WTC11 (cell line): ENCODE measurements around the gene C1orf115. TPM values are rescaled to one million over a fixed set of nuclear protein-coding genes. Genes with fewer than 3 reads are reported as not detected.
"Not testable (repeated sequence)": the region's sequence is repeated elsewhere in the genome, so short reads cannot be mapped to it uniquely, and the experiment has no call there.

ENCODE experiments used
- ATAC-seq: fragments of 200-7000 bp; cut with Tn5 transposase; 2 replicates; pipeline ENCODE4 v1.10.0; 2021; ENCODE audit warnings: mild to moderate bottlenecking, moderate library complexity
- CTCF ChIA-PET: fragments of 300-600 bp; sonication (Branson Sonifier 250); formaldehyde crosslinking; loops from one replicate; lab custom pipeline; 2021; ENCODE audit warnings: antibody characterized with exemption; lab: Charles Lee
- POLR2A ChIA-PET: fragments of 350-600 bp; sonication (Branson Sonifier 250); formaldehyde crosslinking; loops from one replicate; lab custom pipeline; 2021; ENCODE audit warnings: antibody characterized with exemption; lab: Charles Lee
- DNase-seq: peaks from one replicate; pipeline ENCODE4 v3.0.0; 2021; ENCODE audit warnings: low spot score
- H3K27ac Mint-ChIP-seq: 2 replicates; pipeline ENCODE4 v1.8.0; 2021; ENCODE audit warnings: mixed read lengths
- H3K27me3 Mint-ChIP-seq: 2 replicates; pipeline ENCODE4 v1.8.0; 2021; ENCODE audit warnings: low read depth, mild to moderate bottlenecking, moderate library complexity, mixed read lengths
- H3K36me3 Mint-ChIP-seq: 2 replicates; pipeline ENCODE4 v1.8.0; 2021; ENCODE audit warnings: mixed read lengths
- H3K4me1 Mint-ChIP-seq: 2 replicates; pipeline ENCODE4 v1.8.0; 2022; ENCODE audit warnings: mixed read lengths
- H3K4me3 Mint-ChIP-seq: 2 replicates; pipeline ENCODE4 v1.8.0; 2021; ENCODE audit warnings: mild to moderate bottlenecking, moderate library complexity, mixed read lengths
- H3K9me3 Mint-ChIP-seq: 2 replicates; pipeline ENCODE4 v1.8.0; 2021; ENCODE audit warnings: mixed read lengths
- ATF1 ChIP-seq: sonication (generic); formaldehyde crosslinking; IDR thresholded peaks from 2 replicates; pipeline ENCODE4 v1.8.1; 2023; ENCODE audit warnings: mild to moderate bottlenecking, moderate library complexity, missing genetic modification reagents
- ETV6 ChIP-seq: sonication (generic); formaldehyde crosslinking; IDR thresholded peaks from 2 replicates; pipeline ENCODE4 v1.8.1; 2022; ENCODE audit warnings: mild to moderate bottlenecking, missing genetic modification reagents
- FOXP1 ChIP-seq: sonication (generic); formaldehyde crosslinking; IDR thresholded peaks from 2 replicates; pipeline ENCODE4 v1.8.0; 2022; ENCODE audit warnings: missing genetic modification reagents, mild to moderate bottlenecking, moderate library complexity, borderline replicate concordance
- GRHL2 ChIP-seq: fragments of 250-450 bp; sonication (Bioruptor Pico); IDR thresholded peaks from 2 replicates; pipeline ENCODE4 v1.8.0; 2022; ENCODE audit warnings: mild to moderate bottlenecking, moderate library complexity; ENCODE audit not compliant: insufficient replicate concordance, severe bottlenecking
- HMGA2 ChIP-seq: fragments of 250-450 bp; sonication (Bioruptor Pico); IDR thresholded peaks from 2 replicates; pipeline ENCODE4 v1.4.0; 2021; ENCODE audit warnings: mild to moderate bottlenecking, moderate library complexity
- MYBL2 ChIP-seq: sonication (generic); formaldehyde crosslinking; IDR thresholded peaks from 2 replicates; pipeline ENCODE4 v1.8.1; 2023; ENCODE audit warnings: mild to moderate bottlenecking, moderate library complexity, missing genetic modification reagents
- NFYB ChIP-seq: sonication (generic); formaldehyde crosslinking; conservative IDR thresholded peaks from 2 replicates; pipeline ENCODE4 v1.8.0; 2022; ENCODE audit warnings: low read depth, missing genetic modification reagents
- NR2C2 ChIP-seq: sonication (generic); formaldehyde crosslinking; IDR thresholded peaks from 2 replicates; pipeline ENCODE4 v1.8.0; 2022; ENCODE audit warnings: mild to moderate bottlenecking, missing genetic modification reagents
- TCF7 ChIP-seq: sonication (generic); formaldehyde crosslinking; IDR thresholded peaks from 2 replicates; pipeline ENCODE4 v1.8.0; 2022; ENCODE audit warnings: mild to moderate bottlenecking, low read depth, missing genetic modification reagents, moderate library complexity
- ZNF317 ChIP-seq: sonication (generic); formaldehyde crosslinking; IDR thresholded peaks from 2 replicates; pipeline ENCODE4 v1.8.1; 2023; ENCODE audit warnings: low read depth, mild to moderate bottlenecking, moderate library complexity, missing genetic modification reagents, borderline replicate concordance
- ZNF416 ChIP-seq: fragments of 250-450 bp; sonication (Bioruptor Pico); IDR thresholded peaks from 2 replicates; pipeline ENCODE4 v1.9.0; 2021; ENCODE audit warnings: mild to moderate bottlenecking, inconsistent platforms
- ZNF423 ChIP-seq: fragments of 250-450 bp; sonication (Bioruptor Pico); IDR thresholded peaks from 2 replicates; pipeline ENCODE4 v2.1.2; 2022; ENCODE audit warnings: mild to moderate bottlenecking, moderate library complexity
- ZNF671 ChIP-seq: fragments of 250-450 bp; sonication (Bioruptor Pico); IDR thresholded peaks from 2 replicates; pipeline ENCODE4 v1.8.0; 2021; ENCODE audit warnings: mild to moderate bottlenecking
- total RNA-seq: library from RNA; stranded (reverse); gene quantifications from 3 replicates; pipeline ENCODE4 v1.2.3, GENCODE V29; 2021
- TF ChIP-seq, protein P1 (sequence below): fragments of 250-450 bp; sonication (Bioruptor Pico); IDR thresholded peaks from 2 replicates; pipeline ENCODE4 v1.9.0; 2021; ENCODE audit warnings: mild to moderate bottlenecking
- TF ChIP-seq, protein P2 (sequence below): fragments of 250-450 bp; sonication (Bioruptor Pico); IDR thresholded peaks from 2 replicates; pipeline ENCODE4 v2.1.2; 2022; ENCODE audit warnings: mild to moderate bottlenecking, moderate library complexity
- TF ChIP-seq, protein P3 (sequence below): sonication (generic); formaldehyde crosslinking; IDR thresholded peaks from 2 replicates; pipeline ENCODE4 v1.8.1; 2023; ENCODE audit warnings: mild to moderate bottlenecking, missing genetic modification reagents, moderate library complexity
- TF ChIP-seq, protein P4 (sequence below): sonication (generic); formaldehyde crosslinking; IDR thresholded peaks from 2 replicates; pipeline ENCODE4 v1.8.1; 2022; ENCODE audit warnings: mild to moderate bottlenecking, missing genetic modification reagents, moderate library complexity, borderline replicate concordance
- TF ChIP-seq, protein P5 (sequence below): sonication (generic); formaldehyde crosslinking; IDR thresholded peaks from 2 replicates; pipeline ENCODE4 v1.8.1; 2023; ENCODE audit warnings: mild to moderate bottlenecking, missing genetic modification reagents

C1orf115 gene
- total RNA-seq, 1 experiment from 2014 or later, result 10.0 TPM

DNA sequence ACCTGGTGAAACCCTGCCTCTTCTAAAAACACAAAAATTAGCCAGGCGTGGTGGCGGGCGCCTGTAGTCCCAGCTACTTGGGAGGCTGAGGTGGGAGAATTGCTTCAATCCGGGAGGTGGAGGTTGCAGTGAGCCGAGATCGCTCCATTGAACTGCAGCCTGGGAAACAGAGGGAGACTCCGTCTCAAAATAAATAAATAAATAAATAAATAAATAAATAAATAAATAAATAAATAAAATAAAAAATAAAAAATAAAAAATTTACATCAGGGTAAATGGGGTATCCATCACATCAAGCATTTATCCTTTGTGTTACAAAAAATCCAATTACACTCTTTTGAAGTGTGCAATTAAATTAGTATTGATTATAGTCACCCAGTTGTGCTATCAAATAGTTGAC, 46.1 kb downstream of the C1orf115 start:
- H3K4me1 Mint-ChIP-seq, H3K36me3 Mint-ChIP-seq, H3K27me3 Mint-ChIP-seq, H3K9me3 Mint-ChIP-seq, ATAC-seq, DNase-seq, POLR2A ChIA-PET, CTCF ChIA-PET, H3K27ac Mint-ChIP-seq, H3K4me3 Mint-ChIP-seq: not testable (repeated sequence)
- peak; percentile 56; the same call in 1 of the 2 replicates for TF ChIP-seq HMGA2

DNA sequence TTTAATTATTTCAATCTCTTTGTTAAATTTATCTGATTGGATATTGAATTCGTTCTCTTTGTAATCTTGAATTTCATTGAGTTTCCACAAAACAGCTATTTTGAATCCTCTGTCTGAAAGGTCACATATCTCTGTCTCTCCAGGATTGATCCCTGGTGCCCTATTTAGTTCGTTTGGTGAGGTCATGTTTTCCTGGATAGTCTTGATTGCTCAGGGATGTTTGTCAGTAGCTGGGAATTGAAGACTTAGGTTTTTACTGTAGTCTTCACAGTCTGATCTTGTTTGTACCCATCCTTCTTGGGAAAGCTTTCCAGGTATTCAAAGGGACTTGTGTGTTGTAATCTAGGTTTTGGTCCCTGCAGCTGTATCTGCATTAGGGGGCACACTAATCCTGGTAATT, 51.2 kb downstream of the C1orf115 start:
- DNase-seq, result no peak
- CTCF ChIA-PET, result interaction anchor here (2.1 kb wide), 1 partner anchor 8 kb away, joined by 9 read pairs; no protein-coding TSS in a partner anchor
- Mint-ChIP-seq H3K4me3 (no peak overlapping the region), H3K36me3 (no peaks in the 10 kb centered on the region)
- TF ChIP-seq ZNF317 (CRISPR knock-in tag) (no peak), ZNF416 (CRISPR knock-in tag) (no peak), ZNF671 (no peak), ZNF423 (CRISPR knock-in tag) (no peak), ETV6 (CRISPR knock-in tag) (no peak), TCF7 (CRISPR knock-in tag) (no peak), MYBL2 (CRISPR knock-in tag) (no peak)
- TF ChIP-seq, protein P1, sequence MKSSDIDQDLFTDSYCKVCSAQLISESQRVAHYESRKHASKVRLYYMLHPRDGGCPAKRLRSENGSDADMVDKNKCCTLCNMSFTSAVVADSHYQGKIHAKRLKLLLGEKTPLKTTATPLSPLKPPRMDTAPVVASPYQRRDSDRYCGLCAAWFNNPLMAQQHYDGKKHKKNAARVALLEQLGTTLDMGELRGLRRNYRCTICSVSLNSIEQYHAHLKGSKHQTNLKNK, result no peak
- TF ChIP-seq, protein P2, sequence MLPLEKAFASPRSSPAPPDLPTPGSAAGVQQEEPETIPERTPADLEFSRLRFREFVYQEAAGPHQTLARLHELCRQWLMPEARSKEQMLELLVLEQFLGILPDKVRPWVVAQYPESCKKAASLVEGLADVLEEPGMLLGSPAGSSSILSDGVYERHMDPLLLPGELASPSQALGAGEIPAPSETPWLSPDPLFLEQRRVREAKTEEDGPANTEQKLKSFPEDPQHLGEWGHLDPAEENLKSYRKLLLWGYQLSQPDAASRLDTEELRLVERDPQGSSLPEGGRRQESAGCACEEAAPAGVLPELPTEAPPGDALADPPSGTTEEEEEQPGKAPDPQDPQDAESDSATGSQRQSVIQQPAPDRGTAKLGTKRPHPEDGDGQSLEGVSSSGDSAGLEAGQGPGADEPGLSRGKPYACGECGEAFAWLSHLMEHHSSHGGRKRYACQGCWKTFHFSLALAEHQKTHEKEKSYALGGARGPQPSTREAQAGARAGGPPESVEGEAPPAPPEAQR (CRISPR knock-in tag), result no peak
- TF ChIP-seq, protein P3, sequence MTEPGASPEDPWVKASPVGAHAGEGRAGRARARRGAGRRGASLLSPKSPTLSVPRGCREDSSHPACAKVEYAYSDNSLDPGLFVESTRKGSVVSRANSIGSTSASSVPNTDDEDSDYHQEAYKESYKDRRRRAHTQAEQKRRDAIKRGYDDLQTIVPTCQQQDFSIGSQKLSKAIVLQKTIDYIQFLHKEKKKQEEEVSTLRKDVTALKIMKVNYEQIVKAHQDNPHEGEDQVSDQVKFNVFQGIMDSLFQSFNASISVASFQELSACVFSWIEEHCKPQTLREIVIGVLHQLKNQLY (CRISPR knock-in tag), result no peak
- TF ChIP-seq, protein P4, sequence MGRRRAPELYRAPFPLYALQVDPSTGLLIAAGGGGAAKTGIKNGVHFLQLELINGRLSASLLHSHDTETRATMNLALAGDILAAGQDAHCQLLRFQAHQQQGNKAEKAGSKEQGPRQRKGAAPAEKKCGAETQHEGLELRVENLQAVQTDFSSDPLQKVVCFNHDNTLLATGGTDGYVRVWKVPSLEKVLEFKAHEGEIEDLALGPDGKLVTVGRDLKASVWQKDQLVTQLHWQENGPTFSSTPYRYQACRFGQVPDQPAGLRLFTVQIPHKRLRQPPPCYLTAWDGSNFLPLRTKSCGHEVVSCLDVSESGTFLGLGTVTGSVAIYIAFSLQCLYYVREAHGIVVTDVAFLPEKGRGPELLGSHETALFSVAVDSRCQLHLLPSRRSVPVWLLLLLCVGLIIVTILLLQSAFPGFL (CRISPR knock-in tag), result no peak
- TF ChIP-seq, all 79 proteins: peak for 0
- H3K9me3 Mint-ChIP-seq, result 0 out of 2 replicates have a peak, but pooled peaks cover 6% of the 10 kb centered on the region
- peaks cover 5% of the 10 kb centered on the region for H3K4me1 Mint-ChIP-seq
- peaks cover 12% of the 10 kb centered on the region for H3K27me3 Mint-ChIP-seq
- H3K27ac Mint-ChIP-seq, result no peak overlapping the region
- POLR2A ChIA-PET, result no interaction called here
- ATAC-seq, result no peak

DNA sequence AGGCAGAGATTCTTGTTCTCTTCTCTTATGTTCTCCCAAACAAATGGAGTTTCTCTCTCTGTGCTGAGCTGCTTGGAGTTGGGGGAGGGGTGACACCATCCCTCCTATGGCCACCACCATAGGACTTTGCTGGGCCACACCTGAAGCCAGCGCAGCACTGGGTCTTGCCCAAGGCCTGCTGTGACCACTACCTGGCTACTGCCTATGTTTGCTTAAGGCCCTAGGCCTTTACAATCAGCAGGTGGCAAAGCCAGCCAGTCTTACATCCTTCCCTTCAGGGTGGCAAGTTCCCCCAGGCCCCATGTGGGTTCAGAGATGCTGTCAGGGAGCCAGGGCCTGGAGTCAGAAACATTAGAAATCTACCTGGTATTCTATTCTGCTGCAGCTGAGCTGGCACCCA, 51.7 kb downstream of the C1orf115 start:
- ChIA-PET POLR2A (no interaction called here), CTCF (interaction anchor here (0.8 to 2.1 kb wide), 2 partner anchors 9 to 461 kb away, joined by 3 to 9 read pairs; no protein-coding TSS in a partner anchor)
- no peak for ATAC-seq
- no peak for DNase-seq
- H3K4me3 Mint-ChIP-seq, result no peak overlapping the region
- H3K4me1 Mint-ChIP-seq, result peaks cover 9% of the 10 kb centered on the region
- peaks cover 17% of the 10 kb centered on the region for H3K27me3 Mint-ChIP-seq
- TF ChIP-seq GRHL2 (CRISPR knock-in tag) (no peak), NFYB (CRISPR knock-in tag) (no peak), NR2C2 (CRISPR knock-in tag) (no peak), FOXP1 (CRISPR knock-in tag) (0 out of 2 replicates have a peak, but pooled peaks have one; percentile 16), ATF1 (CRISPR knock-in tag) (no peak)
- TF ChIP-seq, protein P5, sequence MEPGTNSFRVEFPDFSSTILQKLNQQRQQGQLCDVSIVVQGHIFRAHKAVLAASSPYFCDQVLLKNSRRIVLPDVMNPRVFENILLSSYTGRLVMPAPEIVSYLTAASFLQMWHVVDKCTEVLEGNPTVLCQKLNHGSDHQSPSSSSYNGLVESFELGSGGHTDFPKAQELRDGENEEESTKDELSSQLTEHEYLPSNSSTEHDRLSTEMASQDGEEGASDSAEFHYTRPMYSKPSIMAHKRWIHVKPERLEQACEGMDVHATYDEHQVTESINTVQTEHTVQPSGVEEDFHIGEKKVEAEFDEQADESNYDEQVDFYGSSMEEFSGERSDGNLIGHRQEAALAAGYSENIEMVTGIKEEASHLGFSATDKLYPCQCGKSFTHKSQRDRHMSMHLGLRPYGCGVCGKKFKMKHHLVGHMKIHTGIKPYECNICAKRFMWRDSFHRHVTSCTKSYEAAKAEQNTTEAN (CRISPR knock-in tag), result no peak
- H3K27ac Mint-ChIP-seq, result no peak overlapping the region
- 0 out of 2 replicates have a peak, but pooled peaks cover 6% of the 10 kb centered on the region for H3K9me3 Mint-ChIP-seq
- H3K36me3 Mint-ChIP-seq, result no peaks in the 10 kb centered on the region
